Activated CD4-positive, alpha-beta memory T cell treated with anti-CD3 and anti-CD28 coated beads for 36 hours (primary cell): Measurements from ENCODE around the gene ACSS3. TPM values are rescaled to one million over a fixed set of nuclear protein-coding genes. Genes with fewer than 3 reads are reported as not detected.
"Not testable (repeated sequence)": the region's sequence is repeated elsewhere in the genome, so short reads cannot be mapped to it uniquely, and the experiment has no call there.

ENCODE experiments used
- CTCF ChIA-PET: fragments of 350-600 bp; sonication (Branson Sonifier 250); formaldehyde crosslinking; loops from one replicate; lab custom pipeline; 2021; ENCODE audit warnings: antibody characterized with exemption, inconsistent platforms; lab: Charles Lee
- POLR2A ChIA-PET: fragments of 350-600 bp; sonication (Branson Sonifier 250); formaldehyde crosslinking; loops from one replicate; lab custom pipeline; 2021; ENCODE audit warnings: antibody characterized with exemption; lab: Charles Lee
- DNase-seq: peaks from one replicate; pipeline ENCODE4 v3.0.0-alpha.2; 2020
- H3K27ac Mint-ChIP-seq: one replicate; pipeline ENCODE4 v1.8.0; 2021; ENCODE audit warnings: mixed read lengths
- H3K27me3 Mint-ChIP-seq: one replicate; pipeline ENCODE4 v1.8.0; 2021; ENCODE audit warnings: mixed read lengths
- H3K36me3 Mint-ChIP-seq: one replicate; pipeline ENCODE4 v1.8.0; 2021; ENCODE audit warnings: mixed read lengths
- H3K4me1 Mint-ChIP-seq: one replicate; pipeline ENCODE4 v1.8.0; 2021; ENCODE audit warnings: low read depth, mixed read lengths
- H3K4me3 Mint-ChIP-seq: one replicate; pipeline ENCODE4 v1.8.0; 2021; ENCODE audit warnings: mild to moderate bottlenecking, mixed read lengths
- H3K9me3 Mint-ChIP-seq: one replicate; pipeline ENCODE4 v1.8.0; 2021; ENCODE audit warnings: mixed read lengths
- intact Hi-C: fragments of 100-400 bp; cut with micrococcal nuclease; formaldehyde crosslinking; loops from one replicate; pipeline ENCODE4 v1.15.1; 2023
- total RNA-seq, 2 experiments: library from RNA; stranded (reverse); gene quantifications; one replicate each; pipeline ENCODE4 v1.2.3, GENCODE V29; 2021

ACSS3 gene
- total RNA-seq, 2 experiments from 2014 or later = not detected

DNA sequence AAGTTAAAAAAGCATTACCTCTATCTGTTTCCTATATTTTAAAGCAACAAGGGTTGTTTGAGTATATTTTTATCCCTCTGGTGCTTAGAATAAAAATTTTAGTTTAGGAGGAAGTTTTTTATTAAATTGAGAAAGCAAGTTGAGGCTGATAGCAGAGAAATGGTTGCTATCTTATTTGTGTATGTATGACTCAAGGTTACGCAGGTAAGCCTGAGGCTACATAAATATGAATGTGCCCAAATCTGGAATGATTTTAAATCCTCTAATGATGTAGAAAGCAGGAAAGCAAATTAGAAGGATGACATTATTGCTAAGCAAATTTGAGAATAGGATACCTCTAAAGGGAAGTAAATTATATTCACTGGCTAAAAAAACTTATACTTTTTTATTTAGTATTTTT lies 109.8 kb downstream of the ACSS3 start:
- POLR2A ChIA-PET = no interaction called here
- Mint-ChIP-seq H3K9me3 (peaks cover 11% of the 10 kb centered on the region), H3K4me1 (no peaks in the 10 kb centered on the region)

DNA sequence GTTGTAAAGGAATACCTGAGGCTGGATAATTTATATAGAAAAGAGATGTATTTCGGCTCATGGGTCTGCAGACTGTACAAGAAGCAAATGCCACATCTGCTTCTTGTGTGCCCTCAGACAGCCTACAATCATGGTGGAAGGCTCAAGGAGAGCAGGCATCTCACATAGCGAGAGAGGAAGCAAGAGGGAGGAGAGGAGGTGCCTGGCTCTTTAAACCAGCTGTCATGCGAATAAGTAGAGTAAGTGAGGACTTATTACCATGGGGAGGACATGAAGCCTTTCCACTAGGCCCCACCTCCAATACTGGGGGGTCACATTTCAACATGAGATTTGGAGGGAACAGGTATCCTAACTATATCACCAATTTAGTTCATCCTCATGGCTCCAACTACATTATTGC lies 118.7 kb downstream of the ACSS3 start:
- intact Hi-C loops = no loop called here
- no peaks in the 10 kb centered on the region for H3K36me3 Mint-ChIP-seq
- H3K27me3 Mint-ChIP-seq = no peaks in the 10 kb centered on the region
- peaks cover 8% of the 10 kb centered on the region for H3K9me3 Mint-ChIP-seq
- DNase-seq = no peak
- POLR2A ChIA-PET = no interaction called here
- H3K27ac Mint-ChIP-seq = no peak overlapping the region
- no peak overlapping the region for H3K4me3 Mint-ChIP-seq
- no peaks in the 10 kb centered on the region for H3K4me1 Mint-ChIP-seq
- CTCF ChIA-PET = no interaction called here

More for the DNA sequence above, 109.8 kb downstream of the ACSS3 start:
- Mint-ChIP-seq H3K36me3 (no peaks in the 10 kb centered on the region), H3K27ac (no peak overlapping the region), H3K4me3 (no peak overlapping the region), H3K27me3 (no peaks in the 10 kb centered on the region)
- CTCF ChIA-PET = no interaction called here
- intact Hi-C loops = no loop called here
- DNase-seq = no peak

DNA sequence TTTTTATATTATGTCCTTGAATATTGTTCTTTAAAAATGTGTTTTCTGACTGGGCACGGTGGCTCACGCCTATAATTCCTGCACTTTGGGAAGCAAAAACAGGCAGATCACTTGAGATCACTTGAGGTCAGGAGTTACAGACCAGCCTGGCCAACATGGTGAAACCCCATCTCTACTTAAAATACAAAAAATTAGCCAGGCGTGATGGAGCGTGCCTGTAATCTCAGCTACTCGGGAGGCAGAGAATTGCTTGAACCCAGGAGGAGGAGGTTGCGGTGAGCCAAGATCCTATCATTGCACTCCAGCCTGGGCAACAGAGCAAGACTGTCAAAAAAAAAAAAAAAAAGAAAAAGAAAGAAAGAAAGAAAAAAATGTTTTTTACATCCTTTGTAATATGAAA lies 122.7 kb downstream of the ACSS3 start:
- H3K27me3 Mint-ChIP-seq, H3K27ac Mint-ChIP-seq, DNase-seq, intact Hi-C loops, POLR2A ChIA-PET, H3K4me1 Mint-ChIP-seq, H3K4me3 Mint-ChIP-seq, H3K36me3 Mint-ChIP-seq, CTCF ChIA-PET: not testable (repeated sequence)
- H3K9me3 Mint-ChIP-seq = peaks cover 10% of the 10 kb centered on the region

DNA sequence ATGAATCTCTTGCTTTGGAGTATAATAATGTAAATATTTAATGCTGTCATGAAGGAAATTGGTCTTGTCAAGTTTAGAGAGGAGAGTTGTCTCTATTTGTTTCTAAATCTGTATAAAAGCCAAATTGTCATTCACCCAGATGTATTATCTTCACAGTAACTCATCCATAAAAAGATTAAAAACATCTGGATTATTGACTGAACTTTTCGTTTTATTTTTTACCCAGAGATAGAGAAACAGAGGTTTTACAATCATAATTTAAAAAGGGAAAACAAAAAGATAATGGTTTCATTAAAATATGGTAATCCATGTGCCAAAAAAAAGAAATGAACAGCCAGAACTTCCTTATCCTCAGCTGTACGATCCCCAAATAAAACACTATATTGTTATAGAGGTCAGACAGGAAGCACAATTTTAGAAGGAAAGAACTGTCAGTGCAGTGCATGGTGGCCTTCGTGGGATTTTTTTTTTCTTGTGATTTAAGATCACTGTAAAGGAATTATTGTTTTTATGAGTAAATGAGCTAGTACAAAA lies 125.9 kb downstream of the ACSS3 start:
- Mint-ChIP-seq H3K9me3 (peaks cover 3% of the 10 kb centered on the region), H3K36me3 (no peaks in the 10 kb centered on the region), H3K27ac (no peak overlapping the region)

DNA sequence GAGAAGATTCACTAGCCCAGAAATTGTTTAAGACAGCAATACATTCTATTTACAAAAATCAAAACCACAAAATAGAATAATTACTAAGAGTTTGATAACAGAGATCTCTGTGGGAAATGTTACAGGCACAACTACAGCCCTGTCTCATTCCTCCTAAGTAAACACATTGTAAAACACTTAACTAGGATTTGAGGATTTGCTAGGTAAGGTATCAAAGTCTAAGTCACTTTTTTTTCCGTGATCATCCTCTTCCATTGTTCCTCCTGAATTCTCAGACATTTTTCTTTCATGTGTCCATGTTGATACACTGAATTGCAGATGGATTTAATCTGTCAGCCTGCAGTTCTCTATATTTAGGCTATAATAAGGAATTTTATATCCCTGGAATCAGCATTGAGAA lies 127.5 kb downstream of the ACSS3 start:
- CTCF ChIA-PET = no interaction called here
- Mint-ChIP-seq H3K27me3 (no peaks in the 10 kb centered on the region), H3K4me3 (no peak overlapping the region), H3K9me3 (peaks cover 3% of the 10 kb centered on the region), H3K27ac (no peak overlapping the region), H3K36me3 (no peaks in the 10 kb centered on the region), H3K4me1 (no peaks in the 10 kb centered on the region)
- no peak for DNase-seq
- intact Hi-C loops = no loop called here
- POLR2A ChIA-PET = no interaction called here

More for the DNA sequence above, 125.9 kb downstream of the ACSS3 start:
- intact Hi-C loops = no loop called here
- no peaks in the 10 kb centered on the region for H3K4me1 Mint-ChIP-seq
- H3K27me3 Mint-ChIP-seq = no peaks in the 10 kb centered on the region
- CTCF ChIA-PET = no interaction called here
- H3K4me3 Mint-ChIP-seq = no peak overlapping the region
- DNase-seq = no peak
- POLR2A ChIA-PET = no interaction called here

DNA sequence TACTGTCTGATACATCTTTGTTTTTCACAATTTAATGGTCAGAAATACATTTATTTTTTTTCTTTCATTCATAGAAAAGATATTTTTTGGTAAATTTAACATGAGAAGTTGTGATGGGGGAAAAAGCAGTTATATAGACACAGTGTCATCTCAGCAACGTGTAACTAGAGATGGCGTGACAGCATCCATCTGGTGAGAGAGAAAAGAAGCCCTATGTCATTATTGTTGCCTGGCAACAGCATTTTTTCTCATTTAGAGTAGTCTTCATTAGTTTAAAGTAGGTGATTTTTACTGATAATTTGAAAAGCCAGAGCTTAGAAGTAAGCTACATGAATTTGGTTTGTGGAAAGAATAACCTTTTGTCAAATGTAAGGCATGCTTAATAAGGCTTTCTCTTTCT lies 128.6 kb downstream of the ACSS3 start:
- Mint-ChIP-seq H3K9me3 (peaks cover 3% of the 10 kb centered on the region), H3K4me3 (no peak overlapping the region), H3K27ac (no peak overlapping the region), H3K27me3 (no peaks in the 10 kb centered on the region), H3K4me1 (no peaks in the 10 kb centered on the region), H3K36me3 (no peaks in the 10 kb centered on the region)
- DNase-seq = no peak
- ChIA-PET CTCF (no interaction called here), POLR2A (no interaction called here)
- intact Hi-C loops = no loop called here

DNA sequence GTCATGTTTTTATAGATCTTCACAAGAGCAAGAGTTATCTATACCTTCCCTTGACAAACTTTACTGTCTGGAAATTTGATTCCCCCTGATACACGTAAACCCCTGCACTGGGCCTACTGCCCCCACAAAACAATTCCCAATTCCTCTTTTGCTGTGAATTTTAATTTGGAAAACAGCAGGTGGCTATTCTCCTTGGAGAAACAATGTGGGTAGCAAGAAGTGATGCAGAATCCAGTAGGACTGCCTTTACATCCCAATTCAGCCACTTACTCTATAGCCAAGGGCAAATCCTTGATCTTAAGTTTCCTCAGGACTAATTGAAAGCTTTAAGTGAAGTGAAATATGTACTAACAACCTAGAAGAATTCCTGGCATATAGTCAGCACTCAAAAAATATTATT lies 129.3 kb downstream of the ACSS3 start:
- ChIA-PET CTCF (no interaction called here), POLR2A (no interaction called here)
- no peaks in the 10 kb centered on the region for H3K36me3 Mint-ChIP-seq

DNA sequence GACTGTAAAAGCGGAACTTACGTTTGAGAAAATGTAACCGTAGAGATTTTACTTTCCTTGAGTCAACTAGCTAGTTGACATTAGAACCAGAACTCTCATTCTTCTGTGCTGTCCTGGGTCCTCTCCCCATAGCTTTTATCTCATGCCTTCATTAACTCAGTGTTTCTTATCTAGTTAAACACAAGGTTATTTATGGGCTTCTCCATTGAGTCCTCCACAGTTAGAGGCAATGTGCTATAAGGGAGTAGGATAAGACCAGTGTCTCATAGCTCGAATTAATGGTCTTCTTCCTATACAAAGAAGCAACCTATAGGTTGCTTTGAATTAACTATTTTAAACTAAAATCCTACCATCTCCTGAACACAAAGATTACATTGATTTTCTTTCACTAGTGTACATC lies 129.8 kb downstream of the ACSS3 start:
- H3K27me3 Mint-ChIP-seq = no peaks in the 10 kb centered on the region
- H3K27ac Mint-ChIP-seq = no peak overlapping the region
- no peak overlapping the region for H3K4me3 Mint-ChIP-seq
- peaks cover 6% of the 10 kb centered on the region for H3K9me3 Mint-ChIP-seq
- H3K4me1 Mint-ChIP-seq = no peaks in the 10 kb centered on the region
- H3K36me3 Mint-ChIP-seq = no peaks in the 10 kb centered on the region
- POLR2A ChIA-PET = no interaction called here
- CTCF ChIA-PET = no interaction called here
- DNase-seq = no peak
- intact Hi-C loops = no loop called here

More for the DNA sequence above, 129.3 kb downstream of the ACSS3 start:
- intact Hi-C loops = no loop called here
- Mint-ChIP-seq H3K4me3 (no peak overlapping the region), H3K27ac (no peak overlapping the region), H3K4me1 (no peaks in the 10 kb centered on the region), H3K9me3 (peaks cover 6% of the 10 kb centered on the region), H3K27me3 (no peaks in the 10 kb centered on the region)
- no peak for DNase-seq

DNA sequence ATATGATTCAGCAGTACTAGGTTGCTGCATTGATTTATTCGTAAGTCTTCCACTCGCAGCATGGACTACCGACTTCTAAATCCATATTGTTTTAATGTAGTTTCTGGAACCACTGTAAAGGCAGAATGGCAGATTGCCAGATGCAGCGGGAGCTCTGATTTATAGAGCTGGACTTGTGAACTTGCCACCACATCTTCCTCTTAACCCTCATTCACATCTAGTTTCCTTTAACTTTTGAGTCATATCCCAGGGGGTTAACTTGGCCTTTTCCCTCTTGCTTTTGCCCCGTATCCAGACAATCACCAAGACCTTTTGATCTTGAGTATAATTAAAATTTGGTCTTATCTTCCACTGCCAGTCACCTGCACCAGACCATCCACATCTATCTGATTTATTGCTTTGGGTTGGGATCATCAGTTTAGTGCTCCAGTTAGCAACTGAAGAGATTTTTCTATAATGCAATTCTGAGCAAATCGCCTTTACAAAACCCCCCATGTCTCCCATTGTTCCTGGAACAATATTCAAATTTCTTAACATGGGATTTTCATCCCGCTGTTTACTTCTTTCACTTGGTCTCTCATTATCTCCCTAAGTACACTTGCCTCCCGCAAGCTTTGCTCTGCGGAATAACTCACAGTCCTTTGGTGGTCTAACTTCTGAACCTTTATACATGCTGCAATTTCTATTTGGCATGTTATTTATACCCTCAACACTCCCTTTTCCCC lies 130.5 kb downstream of the ACSS3 start:
- H3K4me3 Mint-ChIP-seq = no peak overlapping the region

DNA sequence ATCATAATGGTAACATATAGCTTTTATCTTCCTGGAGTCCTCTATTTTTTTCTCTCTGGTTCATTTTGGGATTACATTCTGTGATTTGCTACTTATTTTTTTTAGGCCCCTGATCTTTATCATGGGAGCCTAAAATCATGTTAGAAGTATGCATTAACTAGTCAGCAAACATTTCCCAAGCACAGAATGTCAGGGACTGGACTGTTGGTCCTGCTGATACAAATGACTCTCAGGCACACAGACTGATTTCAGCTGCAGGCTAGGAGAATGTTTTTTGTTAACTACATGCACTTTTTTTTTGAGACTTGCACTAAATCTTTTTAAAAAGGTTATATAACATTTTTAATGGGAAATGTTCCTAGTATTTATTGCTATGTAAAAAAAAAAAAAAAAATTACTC lies 131.1 kb downstream of the ACSS3 start:
- Mint-ChIP-seq H3K36me3 (no peaks in the 10 kb centered on the region), H3K4me3 (no peak overlapping the region), H3K9me3 (peaks cover 6% of the 10 kb centered on the region), H3K4me1 (no peaks in the 10 kb centered on the region), H3K27ac (no peak overlapping the region), H3K27me3 (no peaks in the 10 kb centered on the region)
- DNase-seq = no peak
- intact Hi-C loops = no loop called here
- ChIA-PET CTCF (no interaction called here), POLR2A (no interaction called here)

More for the DNA sequence above, 130.5 kb downstream of the ACSS3 start:
- Mint-ChIP-seq H3K27me3 (no peaks in the 10 kb centered on the region), H3K36me3 (no peaks in the 10 kb centered on the region), H3K4me1 (no peaks in the 10 kb centered on the region), H3K9me3 (peaks cover 6% of the 10 kb centered on the region), H3K27ac (no peak overlapping the region)
- no peak for DNase-seq
- ChIA-PET CTCF (no interaction called here), POLR2A (no interaction called here)
- intact Hi-C loops = no loop called here

DNA sequence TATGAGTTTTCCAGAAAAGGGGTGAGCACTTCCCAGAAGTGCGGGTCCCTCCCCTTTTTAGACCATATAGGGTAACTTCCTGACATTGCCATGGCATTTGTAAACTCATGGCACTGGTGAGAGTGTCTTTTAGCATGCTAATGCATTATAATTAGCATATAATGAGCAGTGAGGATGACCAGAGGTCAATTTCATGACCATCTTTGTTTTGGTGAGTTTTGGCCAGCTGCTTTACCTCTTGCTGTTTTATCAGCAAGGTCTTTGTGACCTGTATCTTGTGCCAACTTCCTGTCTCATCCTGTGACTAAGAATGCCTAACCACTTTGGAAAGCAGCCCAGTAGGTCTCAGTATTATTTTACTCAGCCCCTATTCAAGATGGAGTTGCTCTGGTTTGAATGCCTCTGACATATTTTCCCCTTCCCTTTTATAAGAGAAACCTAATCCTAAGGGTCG lies 131.9 kb downstream of the ACSS3 start:
- intact Hi-C loops, POLR2A ChIA-PET, DNase-seq, CTCF ChIA-PET, H3K36me3 Mint-ChIP-seq, H3K4me1 Mint-ChIP-seq, H3K27ac Mint-ChIP-seq, H3K4me3 Mint-ChIP-seq, H3K9me3 Mint-ChIP-seq, H3K27me3 Mint-ChIP-seq: not testable (repeated sequence)

DNA sequence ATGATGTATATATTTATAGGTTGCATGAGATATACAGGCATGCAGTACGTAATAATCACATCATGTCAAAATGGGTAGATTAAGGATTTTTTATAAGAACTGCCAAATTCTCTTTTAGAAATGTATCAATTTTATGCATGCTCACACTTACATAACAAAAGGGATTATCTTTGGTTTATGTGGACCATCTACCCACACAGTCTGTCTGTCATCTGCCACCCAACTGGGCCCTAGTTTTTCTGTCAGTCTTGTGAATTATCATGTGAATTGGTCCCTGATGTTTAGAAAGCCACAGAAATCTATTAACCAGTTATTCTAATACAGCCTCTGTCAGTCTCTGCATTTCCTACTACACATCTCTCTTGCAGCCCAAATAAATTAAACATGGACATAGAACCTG lies 133.4 kb downstream of the ACSS3 start:
- H3K27ac Mint-ChIP-seq = no peak overlapping the region
- intact Hi-C loops = no loop called here
- H3K9me3 Mint-ChIP-seq = peaks cover 4% of the 10 kb centered on the region
- CTCF ChIA-PET = no interaction called here
- no peaks in the 10 kb centered on the region for H3K27me3 Mint-ChIP-seq
- DNase-seq = no peak
- H3K4me3 Mint-ChIP-seq = no peak overlapping the region
- POLR2A ChIA-PET = no interaction called here
- H3K36me3 Mint-ChIP-seq = no peaks in the 10 kb centered on the region
- H3K4me1 Mint-ChIP-seq = no peaks in the 10 kb centered on the region
